GM23338 (cell line): ENCODE results near the gene SFSWAP. TPM values are rescaled to one million over a fixed set of nuclear protein-coding genes. Genes with fewer than 3 reads are reported as not detected.

Experiments used
- ATAC-seq: fragments of 200-7000 bp; cut with Tn5 transposase; 3 replicates; pipeline ENCODE4 v1.9.1; 2020
- DNase-seq: peaks from one replicate; pipeline ENCODE4 v3.0.0-alpha.2; 2015; ENCODE audit warnings: low spot score
- H2AFZ ChIP-seq: fragments of 200-600 bp; sonication (generic); 2 replicates; pipeline ENCODE4 v1.8.0; 2016; ENCODE audit warnings: antibody characterized with exemption, mild to moderate bottlenecking, moderate library complexity
- H3F3A ChIP-seq: fragments of 200-600 bp; sonication (generic); replicated peaks from 2 replicates; pipeline ENCODE4 v1.8.0; 2017; ENCODE audit warnings: antibody characterized with exemption, mixed run types, low read depth
- H3K27ac ChIP-seq: fragments of 200-600 bp; sonication (generic); 2 replicates; pipeline ENCODE4 v1.6.1; 2016; ENCODE audit warnings: low read depth
- H3K27me3 ChIP-seq: fragments of 200-600 bp; sonication (generic); 2 replicates; pipeline ENCODE4 v1.8.0; 2016; ENCODE audit warnings: mild to moderate bottlenecking, mixed run types, moderate library complexity; ENCODE audit not compliant: insufficient read depth
- H3K36me3 ChIP-seq: fragments of 200-600 bp; sonication (generic); 2 replicates; pipeline ENCODE4 v1.8.0; 2016; ENCODE audit warnings: mild to moderate bottlenecking; ENCODE audit not compliant: insufficient read depth
- H3K4me1 ChIP-seq: fragments of 200-600 bp; sonication (generic); 2 replicates; pipeline ENCODE4 v1.8.0; 2016; ENCODE audit warnings: mild to moderate bottlenecking, moderate library complexity; ENCODE audit not compliant: insufficient read depth
- H3K4me2 ChIP-seq: fragments of 200-600 bp; sonication (generic); 2 replicates; pipeline ENCODE4 v1.7.1; 2017; ENCODE audit warnings: mixed run types
- H3K4me3 ChIP-seq: fragments of 200-600 bp; sonication (generic); 2 replicates; pipeline ENCODE4 v1.6.1; 2016; ENCODE audit warnings: mixed run types
- H3K79me2 ChIP-seq: fragments of 200-600 bp; sonication (generic); replicated peaks from 2 replicates; pipeline ENCODE4 v1.8.0; 2017; ENCODE audit warnings: mild to moderate bottlenecking; ENCODE audit not compliant: insufficient read depth
- H3K9me2 ChIP-seq: fragments of 200-600 bp; sonication (generic); 2 replicates; pipeline ENCODE4 v1.8.0; 2017; ENCODE audit not compliant: insufficient read depth
- H4K20me1 ChIP-seq: fragments of 200-600 bp; sonication (generic); replicated peaks from 2 replicates; pipeline ENCODE4 v1.8.0; 2017; ENCODE audit warnings: mild to moderate bottlenecking; ENCODE audit not compliant: insufficient read depth
- H3K27ac Mint-ChIP-seq: 2 replicates; pipeline ENCODE4 v1.8.0; 2020; ENCODE audit warnings: inconsistent platforms, mild to moderate bottlenecking, moderate library complexity, mixed read lengths
- H3K27me3 Mint-ChIP-seq: 3 replicates; pipeline ENCODE4 v1.8.0; 2022; ENCODE audit warnings: low read depth, mild to moderate bottlenecking, moderate library complexity, mixed read lengths, inconsistent platforms; ENCODE audit not compliant: insufficient read depth, poor library complexity
- H3K36me3 Mint-ChIP-seq: 3 replicates; pipeline ENCODE4 v1.8.0; 2021; ENCODE audit warnings: low read depth, mild to moderate bottlenecking, inconsistent platforms, moderate library complexity, mixed read lengths
- H3K4me1 Mint-ChIP-seq: 3 replicates; pipeline ENCODE4 v1.8.0; 2020; ENCODE audit warnings: mild to moderate bottlenecking, inconsistent platforms, mixed read lengths
- H3K4me3 Mint-ChIP-seq: 3 replicates; pipeline ENCODE4 v1.8.0; 2021; ENCODE audit warnings: moderate library complexity, mild to moderate bottlenecking, inconsistent platforms, mixed read lengths
- H3K9me3 Mint-ChIP-seq: 3 replicates; pipeline ENCODE4 v1.8.0; 2020; ENCODE audit warnings: moderate library complexity, mild to moderate bottlenecking, inconsistent platforms, mixed read lengths
- CREB1 ChIP-seq: fragments of 250-450 bp; sonication (Bioruptor Pico); IDR thresholded peaks from 2 replicates; pipeline ENCODE4 v1.5.0; 2020; ENCODE audit warnings: low read depth, mild to moderate bottlenecking, moderate library complexity
- CTCF ChIP-seq, 2 experiments: fragments of 200-600 bp in 1 of 2; sonication (generic) in 1 of 2; conservative IDR thresholded peaks; 2 replicates each; pipeline versions ENCODE4 v1.5.1 to v1.6.1; 2016 to 2017; ENCODE audit warnings: antibody characterized with exemption in 2 of 2, low read depth in 2 of 2, mild to moderate bottlenecking in 2 of 2, moderate library complexity in 1 of 2
- ETS1 ChIP-seq: IDR thresholded peaks from 2 replicates; pipeline ENCODE4 v1.6.1; 2016; ENCODE audit warnings: antibody characterized with exemption
- EZH2 ChIP-seq: fragments of 200-600 bp; sonication (generic); IDR thresholded peaks from one replicate; pipeline ENCODE4 v1.8.0; 2017; ENCODE audit warnings: antibody characterized with exemption, mild to moderate bottlenecking, low read depth; ENCODE audit not compliant: unreplicated experiment
- EZH2phosphoT487 ChIP-seq: fragments of 200-600 bp; sonication (generic); IDR thresholded peaks from one replicate; pipeline ENCODE4 v1.8.1; 2018; ENCODE audit warnings: antibody characterized with exemption; ENCODE audit not compliant: unreplicated experiment
- JUNB ChIP-seq: IDR thresholded peaks from one replicate; pipeline ENCODE4 v1.6.1; 2016; ENCODE audit warnings: antibody characterized with exemption; ENCODE audit not compliant: unreplicated experiment
- POLR2AphosphoS5 ChIP-seq: IDR thresholded peaks from 2 replicates; pipeline ENCODE4 v1.6.1; 2016; ENCODE audit warnings: antibody characterized with exemption, low read depth
- REST ChIP-seq: IDR thresholded peaks from one replicate; pipeline ENCODE4 v1.6.1; 2018; ENCODE audit warnings: antibody characterized with exemption; ENCODE audit not compliant: unreplicated experiment
- polyA plus RNA-seq: library from polyadenylated mRNA; unstranded; fragments of >200 nt; fragmentation: Nextera tagmentation; extraction: Ambion mirVana; gene quantifications from 2 replicates; pipeline ENCODE4 v1.2.1, GENCODE V29; 2016
- total RNA-seq: library from RNA; depleted of rRNA; stranded (reverse); fragments of >200 nt; shearing (Covaris generic); gene quantifications from 2 replicates; pipeline ENCODE4 v1.2.3, GENCODE V29; 2014

The SFSWAP gene
- total and polyA plus RNA-seq, 2 experiments from 2014 or later: 41.0 to 49.8 TPM

GRCh38 chr12:131674373-131674772 lies 36.5 kb upstream of the SFSWAP start:
- Histone ChIP-seq H2AFZ (no peak overlapping the region), H3K4me2 (no peak overlapping the region), H3K4me1 (no peaks in the 10 kb centered on the region), H3K79me2 (no peaks in the 10 kb centered on the region), H4K20me1 (no peaks in the 10 kb centered on the region), H3K36me3 (no peaks in the 10 kb centered on the region), H3K27me3 (no peaks in the 10 kb centered on the region), H3K9me2 (no peaks in the 10 kb centered on the region), H3K4me3 (no peak overlapping the region), H3K27ac (no peak overlapping the region), H3F3A (no peaks in the 10 kb centered on the region)
- Mint-ChIP-seq H3K4me1 (no peaks in the 10 kb centered on the region), H3K9me3 (peaks cover 10% of the 10 kb centered on the region; the same call in 2 of the 3 replicates), H3K27me3 (peaks cover 6% of the 10 kb centered on the region), H3K4me3 (no peak overlapping the region), H3K36me3 (peaks cover 3% of the 10 kb centered on the region; the same call in 1 of the 3 replicates), H3K27ac (no peak overlapping the region)
- ATAC-seq (no peak), DNase-seq (no peak)
- TF ChIP-seq CREB1 (no peak), CTCF (conservative IDR thresholded peaks at IDR 0.05; ENCODE audit: low read depth in 2 of 2) (0 out of 4 replicates have a peak, but pooled peaks of 1 of the 2 experiments have one; percentile 11)

GRCh38 chr12:131675126-131676080 lies 35.5 kb upstream of the SFSWAP start:
- Mint-ChIP-seq H3K36me3 (peaks cover 3% of the 10 kb centered on the region; the same call in 1 of the 3 replicates), H3K4me3 (no peak overlapping the region), H3K4me1 (no peaks in the 10 kb centered on the region), H3K9me3 (peaks cover 10% of the 10 kb centered on the region; the same call in 2 of the 3 replicates), H3K27me3 (peaks cover 6% of the 10 kb centered on the region), H3K27ac (no peak overlapping the region)
- Histone ChIP-seq H3K9me2 (no peaks in the 10 kb centered on the region), H3K4me3 (no peak overlapping the region), H3F3A (no peaks in the 10 kb centered on the region), H3K27me3 (no peaks in the 10 kb centered on the region), H3K4me1 (no peaks in the 10 kb centered on the region), H3K4me2 (no peak overlapping the region), H3K79me2 (no peaks in the 10 kb centered on the region), H2AFZ (no peak overlapping the region), H3K36me3 (no peaks in the 10 kb centered on the region), H3K27ac (no peak overlapping the region), H4K20me1 (no peaks in the 10 kb centered on the region)
- ATAC-seq (no peak; the same call in 2 of the 3 replicates), DNase-seq (no peak)
- no peak for TF ChIP-seq CTCF (conservative IDR thresholded peaks at IDR 0.05; ENCODE audit: low read depth in 2 of 2)
- no peak for TF ChIP-seq JUNB
- TF ChIP-seq EZH2: no peak
- TF ChIP-seq POLR2AphosphoS5: no peak
- TF ChIP-seq EZH2phosphoT487: no peak
- no peak for TF ChIP-seq ETS1
- no peak for TF ChIP-seq REST
